HG03521 (cell line): ENCODE results near the gene CPT2.

Source experiments
- ATAC-seq: cut with Tn5 transposase; IDR thresholded peaks from one replicate; pipeline ENCODE4 v1.9.1; 2021; ENCODE audit warnings: mild to moderate bottlenecking, moderate library complexity; ENCODE audit not compliant: unreplicated experiment

Gene CPT2

GRCh38 chr1:53260631-53261247, 64.1 kb downstream of the CPT2 start:
- ATAC-seq = no peak

- ATAC-seq = no peak
Observed at GRCh38 chr1:53262000-53262399, 65.4 kb downstream of the CPT2 start.
